HG03108 (cell line): ENCODE results near the gene UBXN7.
"Not testable (repeated sequence)": the region's sequence is repeated elsewhere in the genome, so short reads cannot be mapped to it uniquely, and the experiment has no call there.

Experiments
- ATAC-seq: cut with Tn5 transposase; IDR thresholded peaks from one replicate; pipeline ENCODE4 v1.9.1; 2021; ENCODE audit warnings: moderate library complexity; ENCODE audit not compliant: unreplicated experiment

UBXN7 gene, protein sequence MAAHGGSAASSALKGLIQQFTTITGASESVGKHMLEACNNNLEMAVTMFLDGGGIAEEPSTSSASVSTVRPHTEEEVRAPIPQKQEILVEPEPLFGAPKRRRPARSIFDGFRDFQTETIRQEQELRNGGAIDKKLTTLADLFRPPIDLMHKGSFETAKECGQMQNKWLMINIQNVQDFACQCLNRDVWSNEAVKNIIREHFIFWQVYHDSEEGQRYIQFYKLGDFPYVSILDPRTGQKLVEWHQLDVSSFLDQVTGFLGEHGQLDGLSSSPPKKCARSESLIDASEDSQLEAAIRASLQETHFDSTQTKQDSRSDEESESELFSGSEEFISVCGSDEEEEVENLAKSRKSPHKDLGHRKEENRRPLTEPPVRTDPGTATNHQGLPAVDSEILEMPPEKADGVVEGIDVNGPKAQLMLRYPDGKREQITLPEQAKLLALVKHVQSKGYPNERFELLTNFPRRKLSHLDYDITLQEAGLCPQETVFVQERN

GRCh38 chr3:196432137-196432879 is at the start of gene UBXN7:
Gene UBXN7 (minus strand): TSS chr3:196432427. CDS start chr3:196432399, 28 bp downstream.
- peak; percentile 76 for ATAC-seq

- no peak for ATAC-seq
Observed at GRCh38 chr3:196477678-196478077, 45.5 kb upstream of the UBXN7 start.

- ATAC-seq, result no peak
Observed at GRCh38 chr3:196472286-196472685, 40.1 kb upstream of the UBXN7 start.

- ATAC-seq, result no peak
Observed at GRCh38 chr3:196471551-196471950, 39.3 kb upstream of the UBXN7 start.

- ATAC-seq, result not testable (repeated sequence)
Observed at GRCh38 chr3:196470182-196470581, 38.0 kb upstream of the UBXN7 start.

- no peak for ATAC-seq
Observed at GRCh38 chr3:196463804-196464203, 31.6 kb upstream of the UBXN7 start.

GRCh38 chr3:196463478-196463756 is 31.2 kb upstream of the UBXN7 start:
- ATAC-seq, result no peak

GRCh38 chr3:196462680-196463477 is 30.7 kb upstream of the UBXN7 start:
- ATAC-seq, result not testable (repeated sequence)

- ATAC-seq, result no peak
Observed at GRCh38 chr3:196458063-196458462, 25.8 kb upstream of the UBXN7 start.

- ATAC-seq, result not testable (repeated sequence)
Observed at GRCh38 chr3:196457470-196457869, 25.2 kb upstream of the UBXN7 start.

- ATAC-seq, result no peak
Observed at GRCh38 chr3:196454935-196455334, 22.7 kb upstream of the UBXN7 start.

GRCh38 chr3:196445391-196445790 is 13.2 kb upstream of the UBXN7 start:
- not testable (repeated sequence) for ATAC-seq

GRCh38 chr3:196444500-196444894 is 12.3 kb upstream of the UBXN7 start:
- ATAC-seq, result no peak

DNA sequence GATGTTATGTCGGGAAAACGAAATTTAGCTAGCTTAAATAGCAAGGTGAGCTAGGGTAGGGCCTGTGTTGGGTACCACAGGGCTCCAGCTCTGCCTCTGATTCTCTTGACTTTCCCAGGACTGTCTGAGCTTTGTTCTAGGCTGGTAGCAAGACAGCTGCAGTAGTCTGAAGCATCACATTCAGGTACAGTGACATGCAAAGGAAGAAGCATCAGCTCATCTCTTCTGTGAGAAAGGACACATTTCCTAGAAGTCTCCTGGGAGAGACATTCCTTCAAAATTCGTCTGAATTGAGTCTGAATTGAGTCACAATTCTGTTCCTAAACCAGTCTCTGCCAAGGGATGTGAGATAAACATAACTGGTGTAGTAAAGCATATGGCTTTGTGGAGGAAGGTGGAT is 8.5 kb upstream of the UBXN7 start:
- no peak for ATAC-seq

GRCh38 chr3:196440041-196440537 is 7.9 kb upstream of the UBXN7 start:
- ATAC-seq, result no peak

GRCh38 chr3:196431181-196432136 is 768 bp downstream of the UBXN7 start:
- ATAC-seq, result peak; percentile 23

DNA sequence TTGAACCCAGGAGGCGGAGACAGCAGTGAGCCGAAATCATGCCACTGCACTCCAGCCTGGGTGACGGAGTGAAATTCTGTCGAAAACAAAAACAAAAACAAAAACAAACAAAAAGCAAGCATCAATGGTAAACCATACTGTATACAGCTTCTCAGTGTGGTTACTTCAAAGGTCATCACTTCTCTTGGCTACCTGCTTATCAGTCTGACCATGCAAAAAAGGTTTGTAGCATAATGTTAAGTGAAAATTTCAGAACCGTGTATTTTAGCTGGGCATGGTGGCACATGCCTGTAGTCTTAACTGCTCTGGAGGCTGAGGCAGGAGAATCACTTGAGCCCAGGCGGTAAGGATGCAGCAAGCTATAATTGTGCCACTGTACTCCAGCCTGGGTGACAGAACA is 4.2 kb downstream of the UBXN7 start:
- ATAC-seq, result no peak

GRCh38 chr3:196424421-196424820 is 7.8 kb downstream of the UBXN7 start:
- ATAC-seq, result not testable (repeated sequence)

GRCh38 chr3:196423044-196423781 is 9.0 kb downstream of the UBXN7 start:
- ATAC-seq, result no peak
